K562 (cell line): Measurements from ENCODE around the gene RHEBL1. TPM values are rescaled to one million over a fixed set of nuclear protein-coding genes. Genes with fewer than 3 reads are reported as not detected.

ENCODE experiments used
- ATAC-seq: fragments of 200-7000 bp; cut with Tn5 transposase; 3 replicates; pipeline ENCODE4 v1.9.1; 2020; ENCODE audit warnings: moderate library complexity
- BruUV-seq: library from RNA; stranded (reverse); fragments of 400-500 nt; replicated peaks from 2 replicates; lab custom pipeline; 2021; lab: Mats Ljungman, UMichigan
- CTCF ChIA-PET: fragments of 300-600 bp; formaldehyde crosslinking; extraction: SDS; loops from one replicate; lab custom pipeline; 2021; ENCODE audit warnings: low intra/inter-chr PET ratio; lab: Yijun Ruan, JAX
- POLR2A ChIA-PET: fragments of 300-600, 350-650 bp; sonication (Branson Sonifier 250); formaldehyde crosslinking; extraction: SDS; loops from one replicate; lab custom pipeline; 2021; ENCODE audit warnings: antibody characterized with exemption, inconsistent platforms; lab: Yijun Ruan, JAX
- DNase-seq, 4 experiments: peaks; one replicate each; pipeline versions ENCODE4 v3.0.0 to v3.0.0-alpha.2; 2011 to 2018; ENCODE audit warnings: low spot score in 3 of 4, mixed read lengths in 3 of 4; ENCODE audit errors: extremely low read depth in 1 of 4
- FAIRE-seq: peaks from 2 replicates; lab custom pipeline; 2011; peaks lifted over from hg19 to GRCh38; lab: Jason Lieb, UNC
- H2AFZ ChIP-seq: 2 replicates; pipeline ENCODE4 v1.6.0; 2011; ENCODE audit warnings: low read depth, low read length, control low read depth, inconsistent platforms
- H3K27ac ChIP-seq: fragments of 200-600 bp; 3 replicates; pipeline ENCODE4 v1.8.0; 2011; ENCODE audit warnings: low read depth, mild to moderate bottlenecking, control low read depth, inconsistent platforms, low read length, moderate library complexity, mixed read lengths; ENCODE audit errors: extremely low read depth
- H3K27me3 ChIP-seq, 2 experiments: fragments of 300-600 bp in 1 of 2; 2 replicates in 1 of 2; 3 replicates in 1 of 2; pipeline versions ENCODE4 v1.6.0 to v1.8.0; 2011; ENCODE audit warnings: inconsistent platforms in 2 of 2, low read length in 2 of 2, mild to moderate bottlenecking in 1 of 2, mixed read lengths in 1 of 2, moderate library complexity in 1 of 2; ENCODE audit not compliant: control insufficient read depth in 2 of 2, insufficient read depth in 2 of 2
- H3K36me3 ChIP-seq: fragments of 300-600 bp; 3 replicates; pipeline ENCODE4 v1.8.0; 2011; ENCODE audit warnings: mild to moderate bottlenecking, low read length, inconsistent platforms; ENCODE audit not compliant: control insufficient read depth, insufficient read depth
- H3K4me1 ChIP-seq, 2 experiments: fragments of 200-600 bp in 1 of 2; replicated peaks in 1 of 2; 2 replicates in 1 of 2; 3 replicates in 1 of 2; pipeline versions ENCODE4 v1.5.1 to v1.8.0; 2011; ENCODE audit warnings: inconsistent platforms in 2 of 2, low read length in 2 of 2, mild to moderate bottlenecking in 1 of 2, mixed read lengths in 1 of 2, moderate library complexity in 1 of 2; ENCODE audit not compliant: control insufficient read depth in 2 of 2, insufficient read depth in 2 of 2
- H3K4me2 ChIP-seq: 2 replicates; pipeline ENCODE4 v1.6.1; 2011; ENCODE audit warnings: low read length, control low read depth, inconsistent platforms, mixed read lengths; ENCODE audit not compliant: insufficient read depth
- H3K4me3 ChIP-seq: fragments of 200-600 bp; sonication (generic), shearing (Covaris generic); 2 replicates; pipeline ENCODE4 v1.5.1; 2016; ENCODE audit warnings: control low read depth, inconsistent platforms
- H3K79me2 ChIP-seq: fragments of 200-600 bp; 3 replicates; pipeline ENCODE4 v1.8.0; 2011; ENCODE audit warnings: low read length, inconsistent platforms; ENCODE audit not compliant: control insufficient read depth, insufficient read depth
- H3K9ac ChIP-seq, 2 experiments: 2 replicates each; pipeline versions ENCODE4 v1.6.0 to v1.6.1; 2011; ENCODE audit warnings: low read depth in 2 of 2, low read length in 2 of 2, control low read depth in 1 of 2, inconsistent platforms in 1 of 2, mild to moderate bottlenecking in 1 of 2, mixed read lengths in 1 of 2; ENCODE audit not compliant: insufficient read depth in 1 of 2
- H3K9me1 ChIP-seq: one replicate; pipeline ENCODE4 v1.6.0; 2011; ENCODE audit warnings: inconsistent platforms, mild to moderate bottlenecking, low read length, moderate library complexity; ENCODE audit not compliant: control insufficient read depth, insufficient read depth
- H3K9me3 ChIP-seq: replicated peaks from 2 replicates; pipeline ENCODE4 v1.5.1; 2011; ENCODE audit warnings: low read depth, low read length, inconsistent platforms; ENCODE audit not compliant: control insufficient read depth, insufficient read depth
- H4K20me1 ChIP-seq: replicated peaks from 2 replicates; pipeline ENCODE4 v1.6.1; 2011; ENCODE audit warnings: low read length, inconsistent platforms, mixed read lengths; ENCODE audit not compliant: control insufficient read depth, insufficient read depth
- BHLHE40 ChIP-seq: IDR thresholded peaks from 2 replicates; pipeline ENCODE4 v1.6.1; 2011; ENCODE audit warnings: low read length, improper control_type of control experiment
- POLR2G ChIP-seq: fragments of 200-400 bp; formaldehyde crosslinking; IDR thresholded peaks from 2 replicates; pipeline ENCODE4 v1.6.1; 2017; ENCODE audit warnings: low read depth, mild to moderate bottlenecking, antibody characterized with exemption, low read length, moderate library complexity
- RBFOX2 ChIP-seq: fragments of 200-400 bp; formaldehyde crosslinking; IDR thresholded peaks from 2 replicates; pipeline ENCODE4 v1.6.1; 2017; ENCODE audit warnings: low read depth, mild to moderate bottlenecking, low read length, moderate library complexity
- SFPQ ChIP-seq: fragments of 200-400 bp; formaldehyde crosslinking; IDR thresholded peaks from 2 replicates; pipeline ENCODE4 v1.6.1; 2017; ENCODE audit warnings: mild to moderate bottlenecking, low read depth, low read length, moderate library complexity
- WGBS: fragments of 100-300 bp; shearing (Covaris generic); methylation state at CpG from one replicate; pipeline ENCODE4 v1.1.6; 2016; ENCODE audit warnings: low coverage, mixed read lengths; ENCODE audit not compliant: insufficient coverage; ENCODE audit errors: missing lambda C conversion rate; 5-methylcytosine and 5-hydroxymethylcytosine counted together
- in situ Hi-C: fragments of 300-500 bp; cut with MboI; formaldehyde crosslinking; loops from 4 replicates; pipeline ENCODE4 v1.15.0; 2018; ENCODE audit warnings: inconsistent platforms, mixed read lengths
- intact Hi-C: fragments of 100-400 bp; cut with micrococcal nuclease; formaldehyde crosslinking; loops from 2 replicates; pipeline ENCODE4 v1.14.2; 2022
- polyA plus RNA-seq, 8 experiments: library from polyadenylated mRNA; depleted of rRNA in 4 of 8; stranded (reverse) in 5 of 8; unstranded in 3 of 8; fragments of >200 nt; fragmentation: Nextera tagmentation in 2 of 8; fragmentation: Illumina TruSeq in 1 of 8; extraction: Ambion mirVana in 2 of 8; extraction: Trizol in 1 of 8; gene quantifications; 2 replicates each; pipeline versions ENCODE4 v1.2.1 to v1.2.3, GENCODE V29; 2011 to 2014; ENCODE audit warnings: inconsistent platforms in 1 of 8, missing spikeins in 1 of 8
- total RNA-seq, 7 experiments: library from RNA; depleted of rRNA in 6 of 7; stranded (reverse); fragments of >200 nt in 6 of 7; fragmentation: Illumina TruSeq in 2 of 7; extraction: Trizol in 2 of 7; gene quantifications; 2 replicates each; pipeline versions ENCODE4 v1.2.1 to v1.2.3, GENCODE V29; 2011 to 2021; ENCODE audit warnings: low replicate concordance in 1 of 7

RHEBL1 gene
- total and polyA plus RNA-seq, 9 of the 15 experiments (the other 6 are each of a cell fraction or from before 2014, with no cell fraction given) = 4.3 to 36.1 (median 8.2) TPM

- intact Hi-C loops = no loop called here
- FAIRE-seq (no peak), DNase-seq (no peak), ATAC-seq (no peak)
- Histone ChIP-seq H4K20me1 (peaks cover 4% of the 10 kb centered on the region), H3K9me1 (no peaks in the 10 kb centered on the region), H3K9ac (no peak overlapping the region), H3K27ac (no peak overlapping the region), H3K79me2 (no peaks in the 10 kb centered on the region), H2AFZ (no peak overlapping the region), H3K9me3 (no peaks in the 10 kb centered on the region), H3K27me3 (no peaks in the 10 kb centered on the region), H3K36me3 (peaks cover 96% of the 10 kb centered on the region), H3K4me2 (no peak overlapping the region), H3K4me3 (no peak overlapping the region), H3K4me1 (0 out of 5 replicates have a peak, but pooled peaks cover 0 to 3% of the 10 kb centered on the region in 2 experiments)
- WGBS = 99% methylated on average over 8 of the region's 14 CpGs
- POLR2A ChIA-PET = interaction anchor here (0.7 to 12.9 kb wide), 4 partner anchors 16 to 91 kb away, joined by 3 to 78 read pairs (median 6); partner anchors contain the start of genes PRKAG1 and TUBA1B
- CTCF ChIA-PET = no interaction called here
- in situ Hi-C loops = no loop called here
- TF ChIP-seq RBFOX2 (peak; percentile 5; the same call in 1 of the 2 replicates), SFPQ (no peak), BHLHE40 (no peak), POLR2G (peak; percentile 31; the same call in 1 of the 2 replicates)
- no TSS peak for BruUV-seq
Observed at GRCh38 chr12:49040364-49040855, 29.4 kb downstream of the RHEBL1 start.
